GM13976 (cell line): ENCODE results near the gene COL26A1.

Source experiments
- DNase-seq: peaks from one replicate; pipeline ENCODE4 v3.0.0; 2012; ENCODE audit warnings: low spot score
- CTCF ChIP-seq: IDR thresholded peaks from 2 replicates; pipeline ENCODE4 v1.5.1; 2012; ENCODE audit warnings: borderline replicate concordance, mild to moderate bottlenecking; ENCODE audit not compliant: insufficient read depth; ENCODE audit errors: extremely low read depth, missing control alignments, control extremely low read depth
- in situ Hi-C: fragments of 300-500 bp; cut with MboI; formaldehyde crosslinking; loops from one replicate; pipeline ENCODE4 v1.12.0; 2022; ENCODE audit warnings: low sequenced_read_pairs, mixed read lengths, inconsistent platforms; ENCODE audit not compliant: unreplicated experiment

The COL26A1 gene

DNA sequence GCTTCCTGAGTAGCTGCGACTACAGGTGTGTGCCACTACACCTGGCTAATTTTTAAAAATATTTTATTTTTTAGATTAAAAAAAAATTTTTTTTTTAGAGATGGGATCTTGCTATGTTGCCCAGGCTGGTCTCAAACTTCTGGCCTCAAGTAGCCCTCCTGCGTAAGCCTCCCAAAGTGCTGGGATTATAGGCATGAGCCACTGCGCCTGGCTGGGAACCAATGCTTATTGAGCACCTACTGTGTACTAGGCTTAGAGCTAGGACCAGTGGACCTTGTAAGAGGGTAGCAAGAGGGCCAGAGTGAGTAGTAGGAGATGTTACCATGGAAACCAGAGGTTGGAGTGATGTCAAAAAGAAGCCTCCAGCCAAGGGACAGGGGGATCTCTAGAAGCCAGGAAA is 31.2 kb downstream of the COL26A1 start:
- in situ Hi-C loops = no loop called here
- DNase-seq = no peak
- TF ChIP-seq CTCF = no peak

DNA sequence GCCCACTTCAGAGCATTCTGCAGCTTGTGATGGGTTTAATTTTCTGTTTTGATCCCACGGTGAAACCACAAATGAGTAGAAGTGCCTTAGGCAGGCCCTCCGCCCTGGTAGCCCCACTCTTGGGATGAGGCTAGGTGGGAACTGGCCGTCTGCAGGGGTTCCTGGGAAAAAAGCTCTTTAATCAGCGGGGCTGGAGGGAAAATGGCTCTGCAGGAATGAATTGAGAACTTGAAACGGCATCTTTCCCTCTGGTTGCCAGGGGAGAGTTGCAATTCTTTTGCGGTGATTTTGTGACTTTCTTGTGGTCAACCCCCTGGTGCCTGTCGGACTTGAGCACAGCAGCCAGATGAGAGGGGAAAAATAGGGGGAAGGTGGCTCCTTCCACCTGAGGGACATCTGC is 32.7 kb downstream of the COL26A1 start:
- no peak for TF ChIP-seq CTCF
- no peak for DNase-seq
- in situ Hi-C loops = no loop called here

- TF ChIP-seq CTCF = no peak
- in situ Hi-C loops = no loop called here
- DNase-seq = no peak
These were observed 34.6 kb downstream of the COL26A1 start for GRCh38 chr7:101397243-101397642.

DNA sequence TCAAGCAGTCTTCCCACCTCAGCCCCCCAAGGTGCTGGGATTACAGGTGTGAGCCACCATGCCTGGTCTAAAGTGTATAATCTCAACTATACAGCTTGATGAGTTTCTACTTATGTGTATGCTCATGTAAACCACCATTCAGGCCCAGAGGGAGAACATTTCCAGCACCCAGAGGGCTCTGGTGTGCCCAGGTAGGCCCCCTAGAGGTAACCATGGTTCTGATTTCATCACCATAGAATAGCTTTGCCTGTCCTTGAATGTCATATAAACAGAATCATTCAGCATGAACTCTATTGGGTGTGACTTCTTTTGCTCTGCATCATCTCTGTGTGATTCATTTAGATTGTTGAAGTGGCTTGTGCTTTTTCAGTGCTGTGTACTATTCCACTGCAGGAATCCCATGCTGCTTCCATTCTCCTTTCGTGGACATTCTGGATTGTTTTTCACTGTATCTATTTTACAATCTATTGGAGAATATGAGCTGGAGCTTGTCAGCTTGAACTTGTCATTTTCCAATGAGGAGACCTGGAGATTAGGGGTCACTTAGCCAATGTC is 35.2 kb downstream of the COL26A1 start:
- TF ChIP-seq CTCF = no peak
- in situ Hi-C loops = no loop called here
- DNase-seq = no peak

GRCh38 chr7:101398396-101399289 is 36.0 kb downstream of the COL26A1 start:
- no peak for TF ChIP-seq CTCF
- in situ Hi-C loops = no loop called here
- no peak for DNase-seq

DNA sequence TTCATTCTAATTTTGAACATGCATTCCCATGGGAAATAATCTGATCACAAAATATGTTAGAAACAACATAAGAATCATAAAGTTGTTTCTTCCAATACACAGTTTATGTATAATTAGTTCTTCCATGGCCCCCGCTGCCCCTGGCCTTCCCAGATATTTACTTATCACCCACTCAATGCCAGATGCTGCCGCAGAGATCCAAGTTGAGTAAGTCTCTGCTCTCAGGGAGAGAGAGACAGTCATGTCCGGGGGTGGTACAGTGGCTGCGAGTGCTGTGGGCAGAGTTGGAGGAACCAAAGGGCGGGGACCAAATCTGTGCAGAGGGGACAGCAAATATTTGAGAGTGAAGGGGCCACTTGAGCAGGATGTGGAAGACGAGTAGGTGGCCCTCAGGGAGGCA is 37.1 kb downstream of the COL26A1 start:
- no peak for DNase-seq
- in situ Hi-C loops = no loop called here
- no peak for TF ChIP-seq CTCF

- DNase-seq = no peak
- no peak for TF ChIP-seq CTCF
- in situ Hi-C loops = no loop called here
These were observed 38.1 kb downstream of the COL26A1 start for GRCh38 chr7:101400751-101401150.
